CD4-positive, alpha-beta T cell treated with Interleukin-15 for 4 hours (primary cell): Measurements from ENCODE around the gene MGLL.

ENCODE experiments used
- DNase-seq: peaks from one replicate; pipeline ENCODE4 v3.0.0-alpha.2; 2020; ENCODE audit warnings: low spot score

MGLL gene

DNA sequence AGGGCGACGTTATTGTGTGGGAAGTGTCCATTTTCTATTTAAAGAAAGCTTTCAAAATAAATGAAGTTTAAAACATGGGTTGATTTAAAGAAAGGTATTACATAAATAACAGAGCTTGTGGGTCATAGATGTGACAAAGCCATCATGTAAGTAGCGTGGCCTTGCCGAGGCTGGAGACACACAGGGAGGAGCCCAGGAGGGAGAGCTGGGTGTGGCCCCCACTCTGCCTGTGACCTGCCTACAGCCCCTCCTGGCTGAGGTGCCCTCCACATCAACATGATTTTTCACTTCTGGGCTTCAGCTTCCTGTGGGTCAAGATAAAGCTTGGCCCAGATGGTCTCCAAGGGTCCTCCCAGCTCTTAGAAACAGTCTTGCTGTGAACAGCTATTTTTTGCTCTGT is 12.5 kb upstream of the MGLL start:
- DNase-seq, result no peak

DNA sequence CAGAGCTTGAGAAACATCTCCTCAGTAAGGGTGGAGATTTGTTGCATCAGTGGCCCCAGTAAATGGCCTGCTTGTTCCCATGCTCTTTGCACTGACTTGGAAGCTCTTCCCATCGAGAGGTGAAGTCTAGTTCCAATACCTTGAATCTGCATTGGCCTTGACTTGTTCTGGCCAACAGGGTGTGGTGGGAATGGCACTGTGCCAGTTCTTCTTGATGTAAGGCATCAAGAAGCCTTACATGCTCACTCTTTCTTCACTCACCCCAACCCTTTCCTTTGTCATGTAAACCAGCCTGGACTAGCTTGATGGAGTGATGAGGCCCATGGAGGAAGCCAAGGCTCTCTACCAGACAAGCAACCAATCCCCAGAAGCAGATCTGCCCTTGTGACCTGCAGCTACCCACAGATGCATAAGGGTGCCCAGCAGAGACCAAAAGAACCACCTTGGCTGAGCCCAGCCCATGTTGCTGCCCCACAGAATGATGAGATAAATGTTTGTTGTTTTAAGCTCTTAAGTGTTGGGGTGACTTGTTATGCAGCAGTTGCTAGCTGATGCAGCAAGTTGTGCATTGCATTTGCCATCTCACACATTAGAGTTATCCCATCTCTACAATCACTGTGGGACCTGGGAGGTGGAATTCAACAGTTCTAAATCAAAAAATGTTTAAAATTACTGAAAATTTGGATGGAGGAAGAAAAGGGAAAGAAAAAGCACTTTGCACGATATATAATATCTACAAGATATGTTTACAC is 11.1 kb upstream of the MGLL start:
- DNase-seq, result no peak

DNA sequence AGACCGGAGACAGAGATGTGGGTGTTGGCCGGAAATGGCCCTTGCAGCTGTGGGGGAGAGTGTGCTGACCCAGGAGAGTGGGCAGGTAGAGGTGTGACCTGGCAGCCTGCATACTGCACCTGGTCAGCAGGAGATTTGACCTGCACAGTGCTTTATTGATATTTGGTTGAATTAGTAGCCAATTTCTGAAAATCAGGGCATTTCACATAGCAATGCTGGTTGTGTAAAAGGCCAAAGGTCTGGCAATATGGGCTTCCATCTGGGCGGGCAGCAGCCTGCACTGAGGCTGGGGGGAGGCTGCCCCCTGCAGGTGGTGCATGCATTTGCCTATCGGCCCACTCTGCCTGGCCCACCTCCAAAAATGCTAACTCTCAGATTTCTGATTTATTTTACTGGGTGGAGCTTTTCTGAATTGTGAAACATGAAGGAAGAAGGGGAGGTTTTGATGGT is 9.4 kb upstream of the MGLL start:
- DNase-seq, result peak; percentile 12

DNA sequence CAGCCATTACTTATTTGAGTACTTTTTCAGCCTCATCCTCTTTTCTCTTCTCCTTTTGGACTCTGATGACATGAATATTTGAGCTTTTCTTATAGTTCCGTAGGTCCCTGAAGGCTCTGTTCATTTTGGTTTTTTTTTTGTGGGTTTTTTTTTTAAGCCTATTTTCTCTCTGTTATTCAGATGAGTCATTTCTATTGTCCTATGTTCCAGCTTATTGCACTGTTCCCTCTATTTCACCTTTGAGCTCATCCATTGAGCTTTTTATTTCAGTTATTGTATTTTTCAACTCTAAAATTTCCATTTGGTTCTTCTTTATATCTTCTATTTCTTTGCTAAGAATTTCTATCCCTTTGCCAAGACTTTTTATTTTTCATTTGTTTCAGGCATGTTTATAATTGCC is 7.2 kb upstream of the MGLL start:
- no peak for DNase-seq

DNA sequence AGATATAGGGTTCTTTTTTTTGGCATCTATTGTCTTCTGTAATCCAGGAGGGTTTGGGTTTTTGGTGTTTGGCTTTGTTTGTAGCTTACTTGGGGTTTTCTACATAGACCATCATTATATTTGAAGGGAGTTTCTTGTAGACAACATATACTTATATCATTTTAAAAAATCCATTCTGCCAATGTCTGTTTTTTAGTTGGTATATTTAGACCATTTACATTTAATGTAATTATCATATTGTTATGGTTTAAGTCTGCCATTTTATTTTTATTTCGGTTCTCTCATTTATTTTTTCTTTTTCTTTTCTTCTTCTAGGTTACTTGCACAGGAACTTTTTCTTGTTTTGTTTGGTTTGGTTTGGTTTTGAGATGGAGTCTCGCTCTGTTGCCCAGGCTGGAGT is 5.5 kb upstream of the MGLL start:
- DNase-seq, result no peak

DNA sequence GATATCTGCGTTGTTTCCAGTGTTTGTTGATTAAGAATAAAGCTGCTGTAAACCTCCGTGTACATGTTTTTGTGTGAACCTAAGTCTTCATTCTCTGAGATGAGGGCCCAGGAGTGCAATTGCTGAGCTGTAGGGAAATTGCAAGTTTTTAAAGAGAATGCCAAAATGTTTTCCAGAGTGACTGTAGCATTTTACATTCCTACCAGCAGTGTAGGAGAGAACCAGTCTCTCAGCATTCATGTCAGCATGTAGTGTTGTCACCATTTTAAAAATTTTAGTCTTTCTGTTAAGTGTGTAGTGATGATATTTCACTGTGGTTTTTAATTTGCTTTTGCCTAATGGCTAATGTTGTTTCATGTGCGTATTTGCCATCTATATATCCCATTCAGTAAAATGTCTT is 3.4 kb upstream of the MGLL start:
- DNase-seq, result no peak

DNA sequence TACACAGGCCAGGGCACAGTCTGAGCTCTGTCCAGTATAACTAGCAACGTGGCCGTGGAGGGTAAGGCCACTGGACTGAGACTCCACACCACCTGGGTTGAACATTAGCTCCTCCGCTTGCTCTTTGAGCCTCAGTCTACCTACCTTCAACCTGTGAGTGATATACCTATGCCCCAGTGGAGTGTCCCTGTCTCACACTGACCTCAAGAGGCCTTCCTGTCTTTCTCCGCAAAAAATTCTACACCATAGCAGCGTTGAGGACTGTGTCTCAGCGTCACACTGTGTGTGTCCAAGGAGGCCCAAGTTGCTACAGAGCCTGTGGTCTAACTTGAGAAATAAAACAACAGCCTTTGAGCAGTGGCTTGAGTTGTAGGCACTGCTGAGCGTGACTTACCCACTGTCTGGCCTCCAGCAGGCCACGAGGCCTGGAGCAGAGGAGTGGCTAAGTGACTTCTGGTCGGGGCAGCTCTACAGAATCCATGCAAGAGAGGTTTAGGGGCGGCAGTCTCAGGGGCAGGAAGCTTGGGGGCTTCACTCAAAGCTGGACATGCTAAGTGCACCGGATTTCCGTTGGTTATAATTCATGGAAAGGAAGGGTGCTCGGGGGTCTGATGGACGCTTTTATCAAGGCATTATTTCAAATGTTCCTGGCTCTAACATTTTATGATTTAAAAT is 2.0 kb upstream of the MGLL start:
- DNase-seq, result no peak

DNA sequence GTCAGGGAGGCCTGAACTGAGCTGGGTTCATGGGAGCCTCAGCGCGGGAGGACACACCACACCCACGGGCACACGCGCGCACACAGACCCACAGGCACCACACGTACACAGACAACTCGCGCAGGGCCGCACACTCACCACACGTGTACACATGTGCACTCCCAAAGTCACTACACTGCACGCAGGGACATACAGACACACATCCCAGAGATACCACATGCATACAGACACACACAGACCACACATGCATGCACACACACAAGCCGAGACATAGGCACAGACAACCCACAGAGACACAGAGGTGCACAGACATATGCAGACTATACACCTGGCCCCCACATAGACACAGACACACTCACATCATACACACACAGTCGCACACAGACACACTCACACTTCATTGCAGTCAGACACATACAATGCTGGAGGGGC is 1.1 kb upstream of the MGLL start:
- no peak for DNase-seq

DNA sequence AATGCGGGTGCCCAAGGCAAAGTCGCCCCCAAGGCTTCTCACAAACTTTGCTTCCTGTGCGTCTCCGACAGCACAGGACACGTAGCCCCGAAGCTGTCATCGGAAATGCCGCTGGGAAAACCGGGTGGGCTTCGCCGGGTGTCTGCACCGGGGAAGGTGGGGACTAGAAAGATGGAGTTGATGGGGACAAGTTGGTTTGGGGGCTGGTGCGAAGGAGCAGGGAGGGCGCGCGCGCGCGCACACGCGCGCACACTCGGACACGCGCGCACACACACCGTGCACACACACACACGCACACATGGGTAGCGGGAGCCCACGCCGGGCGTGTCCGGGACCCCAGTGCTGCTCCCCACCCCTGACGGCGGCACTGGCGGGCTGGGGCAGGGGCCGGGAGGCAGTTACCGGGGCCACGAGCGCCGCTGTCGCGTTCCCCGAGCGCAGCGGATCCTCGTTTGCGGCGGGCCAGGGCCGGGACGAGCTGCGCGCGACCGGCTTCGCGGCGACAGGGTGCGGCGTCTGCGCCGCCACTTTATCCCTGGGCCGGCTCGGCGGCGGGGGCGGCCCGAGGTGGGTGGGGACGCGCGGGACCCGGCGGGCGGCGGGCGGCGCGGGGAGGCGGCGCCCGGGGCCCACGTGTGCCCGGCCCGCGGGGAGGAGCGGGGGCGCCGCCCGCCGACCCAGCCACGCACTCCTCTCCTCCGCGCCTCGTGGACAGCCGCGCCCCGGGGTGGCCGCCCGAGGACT is 539 bp upstream of the MGLL start:
- no peak for DNase-seq

DNA sequence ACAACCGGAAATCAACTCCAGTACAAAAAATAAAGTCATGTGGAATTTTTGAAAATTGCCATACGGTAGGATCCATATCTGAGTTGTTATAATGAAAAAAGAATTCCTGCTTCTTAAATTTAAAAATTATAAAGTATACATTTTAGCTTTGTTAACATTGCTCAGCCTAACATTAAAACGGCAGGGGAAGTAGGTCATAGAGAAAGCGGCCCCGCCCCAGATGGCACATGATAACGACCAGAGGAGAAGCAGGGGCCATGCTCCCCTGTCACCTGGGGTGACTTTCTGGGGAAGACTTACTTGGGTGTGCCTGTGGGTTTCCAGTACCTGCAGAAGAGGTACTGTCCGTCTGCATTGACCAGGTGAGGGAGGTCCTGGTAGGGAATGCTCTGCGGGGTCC is 921 bp downstream of the MGLL start:
- no peak for DNase-seq

DNA sequence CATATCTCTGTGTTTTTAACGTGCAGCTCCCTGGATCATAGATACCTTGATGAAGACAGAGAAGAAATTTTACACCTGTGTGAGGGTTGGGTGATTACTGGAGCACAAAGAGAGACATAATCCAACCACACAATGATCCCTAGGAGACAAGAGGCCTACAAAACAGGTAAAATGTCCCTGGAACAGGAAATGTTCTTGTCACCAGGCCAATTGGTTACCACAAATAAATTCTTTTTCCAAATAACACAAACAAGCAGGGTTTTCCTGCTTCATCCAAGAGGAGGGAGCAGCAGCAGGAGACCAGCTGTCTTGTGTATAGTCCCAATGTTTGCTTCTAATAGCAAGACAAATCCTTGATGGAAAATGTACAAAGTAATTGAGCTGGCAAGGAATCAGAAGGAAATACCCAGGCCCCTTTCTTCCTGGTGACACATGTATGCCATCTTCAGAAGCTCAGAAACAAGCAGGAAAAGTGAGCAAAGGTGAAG is 1.4 kb downstream of the MGLL start:
- DNase-seq, result no peak

DNA sequence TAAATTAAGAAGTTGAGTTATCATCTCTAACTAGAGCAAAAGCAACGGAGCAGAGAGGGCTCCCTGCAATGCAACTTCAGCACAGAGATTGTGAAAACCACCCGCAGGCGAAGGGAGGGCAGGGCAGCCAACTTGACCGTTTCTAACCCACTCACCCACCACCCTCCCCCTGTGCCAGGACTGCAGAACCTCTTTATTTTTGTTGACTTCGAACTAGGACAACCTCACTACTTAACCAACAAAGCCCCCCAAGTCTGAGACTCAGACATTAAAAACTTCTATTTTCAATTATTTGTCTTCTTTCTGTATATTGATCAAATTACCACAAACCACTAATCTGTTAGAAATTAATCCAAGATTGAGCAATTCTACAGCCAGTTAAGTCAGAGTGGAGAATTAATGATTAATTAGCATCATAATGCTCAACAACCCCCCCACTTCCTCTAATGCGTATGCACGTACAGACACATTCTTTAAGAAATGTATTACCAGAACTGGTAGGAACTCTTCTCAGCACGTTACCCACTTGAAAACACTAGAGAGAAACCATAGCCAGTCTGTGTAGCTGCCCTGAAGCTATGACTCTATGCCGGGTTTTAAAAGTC is 2.0 kb downstream of the MGLL start:
- no peak for DNase-seq

DNA sequence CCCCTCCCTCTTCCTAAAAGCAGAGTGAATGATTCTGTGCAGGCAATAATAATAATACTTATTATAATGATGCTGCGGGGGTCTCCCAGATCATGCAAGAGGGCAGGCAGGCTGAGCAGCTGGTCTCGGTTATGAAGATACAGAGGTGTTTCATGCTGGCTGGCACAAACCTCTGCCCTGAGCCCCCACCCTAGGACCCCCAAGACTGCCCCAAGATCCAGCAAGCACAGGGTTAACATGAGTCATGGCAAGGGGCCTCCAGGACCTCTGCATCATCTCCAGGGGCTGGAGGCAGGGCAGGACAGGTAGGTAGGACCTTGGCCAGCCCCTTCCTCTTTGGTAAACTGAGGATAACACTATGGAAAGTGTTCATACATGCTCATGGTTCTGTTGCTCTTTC is 2.7 kb downstream of the MGLL start:
- DNase-seq, result no peak

DNA sequence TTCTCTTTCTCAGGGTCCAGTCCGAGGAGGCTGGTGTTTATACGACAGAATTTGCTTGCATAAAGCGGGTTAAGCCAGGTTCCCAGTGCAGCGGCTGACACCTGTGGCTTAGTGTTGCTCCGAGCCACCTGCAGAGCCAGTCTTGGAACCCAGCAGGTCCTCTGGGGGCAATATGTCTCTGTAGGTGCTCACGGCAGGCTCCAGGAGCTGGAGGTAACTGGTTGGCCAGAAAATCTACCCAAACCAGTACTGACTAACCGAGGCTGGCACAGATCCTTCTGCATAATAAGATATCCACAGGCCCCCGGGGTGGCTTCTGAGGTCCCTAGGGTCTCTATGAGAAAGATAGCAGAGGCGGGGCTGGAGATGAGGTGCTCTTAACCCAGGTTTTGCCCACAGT is 3.2 kb downstream of the MGLL start:
- no peak for DNase-seq

DNA sequence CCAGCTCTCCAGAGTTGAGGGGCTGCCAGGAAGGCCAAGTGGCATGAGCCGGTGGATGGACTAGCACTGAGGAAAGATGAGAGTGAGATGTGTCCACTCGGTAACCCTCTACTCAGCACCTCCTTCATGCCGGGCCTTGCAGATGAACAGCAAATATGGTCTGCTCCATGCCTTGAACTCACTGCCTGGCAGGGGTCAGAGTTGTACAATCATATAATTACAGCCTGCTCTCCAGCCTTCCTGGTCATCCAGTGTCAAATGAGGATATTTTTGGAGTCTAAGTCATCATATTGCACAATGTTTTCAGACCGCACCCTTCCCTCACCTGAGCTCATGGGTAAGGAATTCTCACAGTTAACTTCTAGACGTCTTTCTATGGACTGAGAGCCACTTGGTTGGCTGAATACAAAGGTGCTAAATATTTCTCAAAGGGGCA is 4.9 kb downstream of the MGLL start:
- no peak for DNase-seq

DNA sequence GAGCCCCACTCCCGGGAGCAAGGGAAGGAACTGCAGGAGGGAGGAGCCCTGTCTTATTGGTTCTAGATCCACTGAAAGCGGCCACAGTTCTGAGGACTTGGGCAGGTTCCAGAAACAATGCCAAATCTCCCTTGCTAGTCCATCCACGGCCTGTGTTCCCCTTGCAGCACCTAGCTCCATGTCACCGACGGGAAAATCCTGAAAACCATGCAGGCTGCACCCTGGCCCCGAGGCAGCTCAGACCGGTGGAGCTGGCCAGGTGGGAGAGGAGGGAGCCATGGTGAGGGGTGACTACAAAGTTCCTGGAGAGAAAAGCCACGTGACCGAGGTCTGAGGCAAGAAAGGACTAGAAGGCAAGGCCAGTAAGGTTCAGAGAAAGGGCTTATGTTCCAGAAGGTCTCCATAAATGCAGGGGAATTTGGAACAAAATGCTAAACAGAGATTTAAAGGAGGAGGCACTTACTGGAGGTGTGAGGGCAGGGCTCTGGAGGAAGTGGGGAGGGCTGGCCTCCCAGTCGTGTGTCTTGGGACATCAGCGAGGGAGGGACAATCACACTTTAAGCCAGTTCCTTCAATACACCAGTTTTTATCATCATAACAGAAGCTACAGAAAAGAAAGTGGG is 5.4 kb downstream of the MGLL start:
- no peak for DNase-seq

DNA sequence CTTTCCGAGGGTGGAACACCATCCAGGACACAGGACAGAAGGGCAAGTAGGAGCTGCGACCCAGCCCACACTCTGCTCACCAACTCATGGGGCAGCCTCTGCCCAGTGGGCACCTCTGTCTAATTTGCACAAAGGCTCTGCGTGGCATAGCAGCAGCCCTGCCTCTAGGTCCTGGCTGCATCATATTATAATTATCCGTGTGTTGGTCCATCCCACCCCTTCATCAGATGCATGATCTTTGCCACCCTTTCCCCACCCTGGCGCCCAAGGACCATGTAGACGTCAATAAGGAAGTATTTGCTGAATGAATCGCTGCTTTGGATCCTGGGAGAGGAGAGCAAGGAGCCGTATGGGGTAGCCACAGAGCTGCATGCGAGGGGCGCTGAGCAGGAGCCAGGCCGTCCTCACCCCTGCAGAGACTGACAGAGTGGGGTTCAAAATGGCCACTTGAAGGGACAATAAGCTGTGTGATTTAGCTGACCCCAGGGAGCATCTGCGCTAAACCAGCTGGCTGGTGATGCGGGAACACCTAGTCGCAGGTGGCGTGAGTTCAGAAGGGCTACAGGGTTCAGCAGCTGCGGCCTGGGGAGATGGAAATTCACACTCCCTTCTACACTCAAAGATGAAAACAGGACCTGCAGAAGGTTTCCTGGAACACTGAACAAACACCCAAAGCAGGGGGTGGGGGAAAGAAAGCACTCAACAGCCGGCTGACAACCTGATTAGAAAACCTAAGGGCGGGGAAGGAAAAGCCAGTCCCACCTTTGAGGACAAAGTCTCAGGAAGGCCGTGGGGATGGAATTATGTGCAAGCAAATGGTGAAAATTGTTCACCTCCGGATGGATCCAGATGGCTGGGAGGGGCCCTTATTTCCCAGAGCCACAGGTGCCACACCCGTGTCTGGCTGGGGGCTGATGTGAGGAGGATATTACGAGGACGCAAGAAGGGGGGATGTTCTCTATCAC is 6.4 kb downstream of the MGLL start:
- DNase-seq, result no peak

DNA sequence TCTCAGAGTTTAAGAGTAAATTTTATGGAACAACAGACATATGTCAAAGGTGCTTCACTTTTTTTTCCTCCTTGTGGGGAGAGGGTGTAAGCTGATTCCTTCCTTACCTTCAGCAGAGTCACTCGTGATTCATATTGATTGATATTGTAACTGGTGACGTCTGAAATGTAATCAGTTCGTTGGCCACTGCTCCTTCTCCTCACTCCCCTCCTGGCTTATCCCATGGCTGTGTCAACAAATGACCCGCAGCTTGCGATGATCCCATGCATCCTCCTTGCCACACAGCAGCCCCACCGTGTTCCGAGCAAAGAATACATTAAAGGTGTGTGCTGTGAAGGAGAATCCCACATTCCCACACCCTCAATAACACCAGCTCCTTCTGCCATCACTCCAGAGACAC is 7.3 kb downstream of the MGLL start:
- no peak for DNase-seq

DNA sequence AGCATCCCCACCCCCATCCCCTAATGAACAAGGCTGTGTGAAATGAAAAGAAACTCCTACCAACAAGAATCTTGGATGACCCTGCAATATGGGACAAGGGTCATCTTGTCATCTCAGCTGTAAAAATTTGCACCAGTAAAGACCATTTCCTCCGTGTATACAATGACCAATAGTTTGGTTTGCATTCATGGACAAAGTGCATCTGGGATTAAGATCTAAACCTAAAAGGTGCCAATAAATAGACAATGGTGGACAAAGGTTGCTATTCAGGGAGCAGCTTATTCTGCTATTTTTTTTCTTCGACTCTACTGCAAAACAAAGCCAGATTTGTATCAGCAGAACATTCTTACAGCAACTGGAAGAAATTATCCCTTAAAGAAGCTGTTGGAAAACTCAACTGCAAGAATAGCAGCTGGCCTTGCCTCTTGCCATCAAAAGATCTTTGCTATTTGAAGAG is 8.0 kb downstream of the MGLL start:
- DNase-seq, result no peak

DNA sequence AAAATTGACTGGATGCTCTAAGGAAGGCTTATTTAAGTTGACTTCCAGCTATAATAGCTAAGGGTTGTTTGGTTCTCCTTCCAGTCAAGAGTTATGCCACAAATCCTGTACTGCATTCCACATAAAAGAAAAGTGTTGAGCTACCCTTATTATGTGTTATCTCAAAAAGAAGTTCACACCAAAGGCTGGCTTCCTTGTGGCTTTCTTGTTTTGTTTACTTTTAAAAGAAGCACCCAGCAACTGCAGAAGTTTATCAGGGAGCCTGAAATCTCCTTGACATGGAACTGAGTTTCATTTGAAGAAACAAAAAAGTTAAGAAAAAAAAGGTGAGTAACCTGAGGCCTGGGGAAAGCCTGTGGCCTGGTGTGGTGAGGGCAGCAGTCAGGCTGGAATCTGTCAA is 10.2 kb downstream of the MGLL start:
- DNase-seq, result no peak

DNA sequence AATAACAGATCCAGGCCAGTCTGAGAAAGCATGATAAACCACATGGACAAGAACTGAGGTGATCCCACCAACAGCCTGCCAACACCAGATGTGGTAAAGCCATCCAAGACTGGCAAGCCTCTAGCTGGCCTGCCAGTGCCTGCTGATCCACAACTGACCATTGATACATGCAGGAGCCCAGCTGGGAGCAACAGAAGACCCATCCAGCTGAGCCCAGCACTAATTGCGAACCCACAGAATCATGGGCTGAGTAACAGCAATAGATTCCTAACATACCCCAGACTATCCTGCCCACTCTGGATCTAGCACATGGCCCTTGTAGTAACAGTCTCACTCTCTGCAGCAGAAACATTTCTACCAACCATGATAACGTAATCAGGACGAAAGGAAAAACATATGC is 10.6 kb downstream of the MGLL start:
- no peak for DNase-seq
